ENCODE data around the gene INTS11.
"Not testable (repeated sequence)": the region's sequence is repeated elsewhere in the genome, so short reads cannot be mapped to it uniquely, and the experiment has no call there.

The INTS11 gene

DNA sequence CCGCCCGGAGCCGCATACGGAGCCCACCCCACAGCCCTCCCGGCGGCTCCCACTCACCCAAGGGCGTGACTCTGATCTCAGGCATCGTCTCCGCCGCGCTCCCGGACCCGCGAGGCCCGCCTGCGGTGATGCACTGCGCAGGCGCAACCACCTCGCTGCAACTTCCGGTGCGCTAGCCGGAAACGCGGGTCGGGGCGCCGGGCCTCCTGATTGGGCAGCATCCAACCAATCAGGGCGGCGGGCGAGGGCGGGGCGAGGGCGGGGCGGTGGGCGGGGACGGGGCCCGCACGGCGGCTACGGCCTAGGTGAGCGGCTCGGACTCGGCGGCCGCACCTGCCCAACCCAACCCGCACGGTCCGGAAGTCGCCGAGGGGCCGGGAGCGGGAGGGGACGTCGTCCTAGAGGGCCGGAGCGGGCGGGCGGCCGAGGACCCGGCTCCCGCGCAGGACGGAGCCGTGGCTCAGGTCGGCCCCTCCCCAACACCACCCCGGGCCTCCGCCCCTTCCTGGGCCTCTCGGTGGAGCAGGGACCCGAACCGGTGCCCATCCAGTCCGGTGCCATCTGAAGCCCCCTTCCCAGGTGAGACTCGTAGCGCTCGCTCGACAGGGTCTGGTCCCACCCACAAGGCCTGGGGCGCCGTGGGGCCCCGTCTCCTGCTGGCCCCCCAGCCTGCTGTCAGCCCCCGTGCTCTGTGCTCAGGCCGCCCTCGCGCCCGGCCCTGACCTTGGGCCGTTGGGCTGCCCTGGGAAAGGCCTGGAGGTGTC, at the start of gene INTS11, which contains the start of gene CPTP:
Gene INTS11 (minus strand): TSS at position 137 of the 764 bp plus-strand sequence. CDS start 52 bp downstream, at position 85.
Gene CPTP (plus strand): TSS at position 279 of the 764 bp plus-strand sequence. CDS start 2,109 bp downstream, outside the sequence.
- peak; percentile 95 for DNase-seq (ENCODE audit: low read depth)

DNA sequence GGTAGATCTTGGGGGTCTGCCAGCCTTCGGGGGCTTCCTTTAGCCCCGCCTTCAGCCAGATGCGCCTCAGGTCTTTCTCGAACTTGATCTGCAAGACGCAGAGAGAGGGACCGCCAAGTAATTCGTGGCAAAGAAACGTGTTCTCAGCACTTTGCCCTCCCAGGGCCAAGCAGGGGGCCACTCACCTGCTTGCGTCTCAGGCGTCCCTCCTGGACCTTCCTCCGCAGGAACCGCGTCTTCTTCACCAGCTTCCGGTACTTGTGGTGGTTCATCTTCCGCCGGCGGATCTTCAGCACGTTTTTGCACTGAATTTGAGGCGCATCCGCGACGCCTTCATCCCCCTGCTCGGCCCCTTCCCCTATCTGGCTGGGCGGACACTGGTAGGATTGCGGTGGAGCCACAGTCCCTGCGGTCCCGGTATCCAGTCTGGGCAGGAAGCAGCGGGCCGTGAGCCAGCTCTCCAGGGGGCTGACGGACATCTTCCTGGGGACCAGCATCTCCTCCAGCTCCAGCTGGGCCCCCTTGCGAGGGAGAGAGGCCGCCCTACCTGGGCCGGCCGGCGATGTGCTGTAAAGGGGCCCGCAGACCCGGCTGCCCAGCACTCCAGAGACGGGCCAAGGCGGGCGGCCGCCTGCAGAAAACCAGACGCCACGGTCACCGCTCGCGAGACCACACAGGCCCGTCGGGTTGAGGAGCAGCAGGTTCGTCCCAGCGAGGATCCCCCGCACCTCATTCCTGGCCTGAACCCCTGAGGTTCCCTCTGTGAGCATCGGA, 49.5 kb upstream of the INTS11 start:
- DNase-seq (ENCODE audit: low read depth) = no peak

GRCh38 chr1:1373051-1373814, 48.8 kb upstream of the INTS11 start:
- DNase-seq (ENCODE audit: low read depth) = no peak

DNA sequence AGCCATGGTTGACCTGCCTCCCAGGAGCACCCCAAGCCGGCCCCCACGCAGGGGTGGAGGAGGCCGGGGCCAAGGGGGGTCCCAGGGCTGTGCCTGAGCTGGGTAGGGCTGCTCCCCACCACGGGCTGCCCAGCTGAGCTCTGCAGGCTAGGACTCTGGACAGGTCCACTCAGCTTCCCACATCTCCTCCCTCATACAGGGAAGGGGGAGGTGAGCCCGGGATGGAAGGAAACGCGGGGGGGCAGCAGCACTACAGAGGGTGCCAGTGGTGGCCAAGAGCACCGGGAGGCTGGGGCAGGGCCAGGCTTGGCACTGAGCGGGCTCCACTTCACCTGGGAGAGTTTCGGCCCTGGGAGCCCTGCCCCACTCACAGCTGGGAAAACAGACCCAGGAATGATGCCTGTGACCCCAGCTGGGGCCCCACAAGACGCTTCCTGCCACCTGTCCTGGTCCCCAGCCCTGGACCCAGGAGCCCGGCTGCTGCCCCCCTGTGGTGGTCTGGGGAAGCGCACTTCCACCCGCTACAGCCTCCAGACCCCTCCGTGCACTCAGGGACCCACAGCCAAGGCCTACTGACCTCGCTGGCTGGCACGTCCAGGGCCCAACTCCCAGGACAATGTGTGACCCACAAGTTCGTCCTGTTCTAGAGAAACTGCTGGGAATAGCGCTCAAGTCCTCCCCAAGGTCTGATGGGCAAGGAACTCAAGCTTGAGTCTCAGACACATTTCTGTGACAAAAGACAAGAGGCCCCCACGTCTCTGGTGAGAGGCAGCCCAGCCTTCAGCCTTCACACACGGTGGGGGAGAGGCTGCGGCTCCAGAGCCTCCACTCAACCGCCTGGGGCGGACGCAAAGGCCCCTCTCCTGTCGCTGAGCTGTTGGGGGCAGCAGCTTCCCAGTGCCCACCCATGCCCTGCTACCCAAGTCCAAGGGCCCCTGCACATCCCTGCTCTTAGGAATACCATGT, 47.6 kb upstream of the INTS11 start:
- DNase-seq (ENCODE audit: low read depth) = peak; percentile 54

- no peak for DNase-seq (ENCODE audit: low read depth)
Observed at GRCh38 chr1:1371364-1371745, 46.9 kb upstream of the INTS11 start.

- DNase-seq (ENCODE audit: low read depth) = no peak
Observed at GRCh38 chr1:1370771-1371300, 46.4 kb upstream of the INTS11 start.

- not testable (repeated sequence) for DNase-seq (ENCODE audit: low read depth)
Observed at GRCh38 chr1:1370094-1370493, 45.6 kb upstream of the INTS11 start.

GRCh38 chr1:1367315-1367714, 42.9 kb upstream of the INTS11 start:
- no peak for DNase-seq (ENCODE audit: low read depth)

DNA sequence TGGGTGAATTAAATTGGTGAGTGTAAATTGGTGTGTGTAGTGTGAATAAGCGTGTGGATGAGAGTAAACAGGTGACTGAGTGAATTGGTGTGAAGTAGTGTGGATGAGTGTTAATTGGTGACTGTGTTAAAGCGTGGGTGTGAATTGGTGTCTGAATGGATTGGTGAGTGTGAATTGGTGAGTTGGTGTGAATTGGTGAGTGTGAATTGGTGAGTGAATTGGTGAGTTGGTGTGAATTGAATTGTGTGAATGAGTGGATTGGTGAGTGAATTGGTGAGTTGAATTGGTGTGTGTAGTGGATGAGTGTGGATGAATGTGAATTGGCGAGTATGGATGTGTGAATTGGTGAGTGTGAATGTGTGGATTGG, 42.2 kb upstream of the INTS11 start:
- no peak for DNase-seq (ENCODE audit: low read depth)

- no peak for DNase-seq (ENCODE audit: low read depth)
Observed at GRCh38 chr1:1365875-1366698, 41.6 kb upstream of the INTS11 start.

DNA sequence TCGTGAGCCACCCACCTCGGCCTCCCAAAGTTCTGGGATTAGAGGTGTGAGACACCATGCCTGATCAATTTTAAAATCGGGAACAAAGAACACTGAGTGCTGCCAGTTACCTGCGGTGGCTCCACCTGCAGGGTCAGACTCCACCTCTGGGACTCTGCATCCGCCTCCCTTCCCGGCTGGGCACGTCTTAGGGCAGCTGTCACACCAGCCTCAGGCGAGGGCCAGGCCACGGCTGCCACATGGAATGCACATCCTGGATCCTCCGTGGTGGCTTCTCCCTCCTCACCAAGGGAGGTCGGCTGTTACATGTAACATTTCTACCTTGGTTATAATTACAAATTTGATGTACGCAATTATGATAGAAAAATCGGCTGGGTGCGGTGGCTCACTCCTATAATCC, 39.8 kb upstream of the INTS11 start:
- DNase-seq (ENCODE audit: low read depth) = no peak

GRCh38 chr1:1361982-1362423, 37.5 kb upstream of the INTS11 start:
- no peak for DNase-seq (ENCODE audit: low read depth)

- no peak for DNase-seq (ENCODE audit: low read depth)
Observed at GRCh38 chr1:1361233-1361981, 36.9 kb upstream of the INTS11 start.

- no peak for DNase-seq (ENCODE audit: low read depth)
Observed at GRCh38 chr1:1360506-1361169, 36.2 kb upstream of the INTS11 start.

- no peak for DNase-seq (ENCODE audit: low read depth)
Observed at GRCh38 chr1:1359664-1360468, 35.4 kb upstream of the INTS11 start.

DNA sequence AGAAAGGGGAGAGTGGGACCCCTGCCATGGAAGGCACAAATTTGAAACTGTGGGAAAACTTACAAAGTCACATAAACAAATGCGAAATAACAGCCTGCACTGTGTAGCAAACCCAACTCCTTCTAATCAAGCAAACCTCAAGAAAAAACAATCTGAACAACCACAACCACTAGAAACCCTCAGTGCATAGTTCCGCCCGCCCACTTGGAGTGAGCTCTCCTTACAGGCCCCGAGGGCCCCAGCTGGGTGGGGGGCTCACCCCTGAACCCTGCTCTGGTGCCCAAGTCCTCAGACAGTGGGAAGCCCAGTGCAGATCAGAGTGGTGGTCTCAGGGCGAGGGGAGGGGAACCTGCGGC, 34.8 kb upstream of the INTS11 start:
- no peak for DNase-seq (ENCODE audit: low read depth)

- no peak for DNase-seq (ENCODE audit: low read depth)
Observed at GRCh38 chr1:1358433-1359271, 34.2 kb upstream of the INTS11 start, which contains the start of gene MXRA8. Gene MXRA8, minus strand, starts transcription at chr1:1358555. Its CDS starts 51 bp downstream, at chr1:1358504.
